Measurements from ENCODE around the gene OR6M1. TPM values are rescaled to one million over a fixed set of nuclear protein-coding genes. Genes with fewer than 3 reads are reported as not detected.

The OR6M1 gene
- total and polyA plus RNA-seq, 2 of the 13 experiments (the other 11 are each of a cell fraction or from before 2014, with no cell fraction given) = not detected

DNA sequence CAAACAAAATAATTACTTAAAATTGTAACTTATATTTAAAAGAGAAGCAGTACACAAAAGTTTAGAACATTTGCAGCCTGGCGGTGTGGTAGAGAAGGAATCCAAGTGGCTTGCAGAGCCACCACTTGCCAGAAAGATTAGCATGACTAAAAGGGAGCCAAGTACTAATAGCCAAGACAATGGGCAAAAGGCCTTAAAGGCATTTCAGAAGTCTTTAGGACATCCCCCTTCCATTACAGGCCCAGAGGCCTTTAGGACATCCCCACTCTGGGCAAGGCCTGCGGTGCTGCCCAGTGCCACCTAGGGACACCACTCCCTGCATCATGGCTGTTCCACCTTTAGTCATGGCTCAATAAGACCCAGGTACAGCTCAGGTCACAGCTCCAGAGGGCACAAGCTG is 46.9 kb upstream of the OR6M1 start:
- no TSS peak for BruUV-seq (replicated peaks)
- ChIA-PET POLR2A (no interaction called here), CTCF (ENCODE audit: low intra/inter-chr PET ratio, low total read pairs) (no interaction called here)
- 43% methylated on average over 2 of the region's 2 CpGs for WGBS (ENCODE audit: low lambda C conversion rate)
- no peak overlapping the region for H2AFZ ChIP-seq (ENCODE audit: low read length)
- ATAC-seq (no peak), FAIRE-seq (no peak), DNase-seq (ENCODE audit: low spot score) (no peak)
- H3K27ac ChIP-seq (ENCODE audit: extremely low read length, insufficient read depth, low read length) = no peak overlapping the region
- in situ Hi-C loops (cut with HindIII; ENCODE audit: extremely low pct_ligation_motif_present, low pct_unique_long_range_greater_than_20kb) = no loop called here
- no peaks in the 10 kb centered on the region for H3K4me1 ChIP-seq (ENCODE audit: insufficient read depth, low read length)
- no peaks in the 10 kb centered on the region for H4K20me1 ChIP-seq (ENCODE audit: insufficient read depth, low read length)
- no peak overlapping the region for H3K4me2 ChIP-seq (ENCODE audit: low read depth, low read length)
- H3K9ac ChIP-seq (ENCODE audit: insufficient read depth, low read depth, low read length) = no peak overlapping the region
- H3K79me2 ChIP-seq (ENCODE audit: insufficient read depth, low read length) = no peaks in the 10 kb centered on the region
- no peaks in the 10 kb centered on the region for H3K27me3 ChIP-seq (ENCODE audit: control insufficient read depth in 1 of 2, insufficient read depth in 2 of 2, low read length in 2 of 2)
- no peaks in the 10 kb centered on the region for H3K36me3 ChIP-seq (replicated peaks in 1 of 2; ENCODE audit: control insufficient read depth in 1 of 2, insufficient read depth in 2 of 2, low read length in 2 of 2)
- no peak overlapping the region for H3K4me3 ChIP-seq (replicated peaks in 1 of 3; ENCODE audit: insufficient read depth in 1 of 3, low read depth in 2 of 3, low read length in 3 of 3)
- H3K9me3 ChIP-seq (ENCODE audit: low read length) = peaks cover 35% of the 10 kb centered on the region
- intact Hi-C loops (cut with micrococcal nuclease; ENCODE audit: unreplicated experiment) = no loop called here
- TF ChIP-seq TBX3 (IDR thresholded peaks at IDR 0.05; ENCODE audit: borderline replicate concordance) (no peak), MTA3 (CRISPR knock-in tag; IDR thresholded peaks at IDR 0.05) (no peak), ZNF891 (CRISPR knock-in tag; IDR thresholded peaks at IDR 0.05) (no peak), ARHGAP35 (CRISPR knock-in tag; IDR thresholded peaks at IDR 0.05; ENCODE audit: borderline replicate concordance) (no peak), SIN3A (IDR thresholded peaks at IDR 0.05; ENCODE audit: borderline replicate concordance, low read depth, low read length) (no peak), ZNF674 (CRISPR knock-in tag; IDR thresholded peaks at IDR 0.05; ENCODE audit: low read depth) (no peak), NR1H2 (CRISPR knock-in tag; IDR thresholded peaks at IDR 0.05; ENCODE audit: borderline replicate concordance, low read depth) (no peak), SP140L (CRISPR knock-in tag; IDR thresholded peaks at IDR 0.05; ENCODE audit: borderline replicate concordance) (no peak), GATAD2A (CRISPR knock-in tag; IDR thresholded peaks at IDR 0.05) (no peak), AGO1 (IDR thresholded peaks at IDR 0.05; ENCODE audit: low read depth, low read length, poor library complexity, severe bottlenecking) (no peak), ZNF264 (CRISPR knock-in tag; IDR thresholded peaks at IDR 0.05) (no peak), ISX (CRISPR knock-in tag; conservative IDR thresholded peaks at IDR 0.05) (no peak), ZNF234 (CRISPR knock-in tag; conservative IDR thresholded peaks at IDR 0.05) (no peak), MYC (CRISPR knock-in tag; IDR thresholded peaks at IDR 0.05; ENCODE audit: borderline replicate concordance) (no peak)
- TF ChIP-seq, protein P1, sequence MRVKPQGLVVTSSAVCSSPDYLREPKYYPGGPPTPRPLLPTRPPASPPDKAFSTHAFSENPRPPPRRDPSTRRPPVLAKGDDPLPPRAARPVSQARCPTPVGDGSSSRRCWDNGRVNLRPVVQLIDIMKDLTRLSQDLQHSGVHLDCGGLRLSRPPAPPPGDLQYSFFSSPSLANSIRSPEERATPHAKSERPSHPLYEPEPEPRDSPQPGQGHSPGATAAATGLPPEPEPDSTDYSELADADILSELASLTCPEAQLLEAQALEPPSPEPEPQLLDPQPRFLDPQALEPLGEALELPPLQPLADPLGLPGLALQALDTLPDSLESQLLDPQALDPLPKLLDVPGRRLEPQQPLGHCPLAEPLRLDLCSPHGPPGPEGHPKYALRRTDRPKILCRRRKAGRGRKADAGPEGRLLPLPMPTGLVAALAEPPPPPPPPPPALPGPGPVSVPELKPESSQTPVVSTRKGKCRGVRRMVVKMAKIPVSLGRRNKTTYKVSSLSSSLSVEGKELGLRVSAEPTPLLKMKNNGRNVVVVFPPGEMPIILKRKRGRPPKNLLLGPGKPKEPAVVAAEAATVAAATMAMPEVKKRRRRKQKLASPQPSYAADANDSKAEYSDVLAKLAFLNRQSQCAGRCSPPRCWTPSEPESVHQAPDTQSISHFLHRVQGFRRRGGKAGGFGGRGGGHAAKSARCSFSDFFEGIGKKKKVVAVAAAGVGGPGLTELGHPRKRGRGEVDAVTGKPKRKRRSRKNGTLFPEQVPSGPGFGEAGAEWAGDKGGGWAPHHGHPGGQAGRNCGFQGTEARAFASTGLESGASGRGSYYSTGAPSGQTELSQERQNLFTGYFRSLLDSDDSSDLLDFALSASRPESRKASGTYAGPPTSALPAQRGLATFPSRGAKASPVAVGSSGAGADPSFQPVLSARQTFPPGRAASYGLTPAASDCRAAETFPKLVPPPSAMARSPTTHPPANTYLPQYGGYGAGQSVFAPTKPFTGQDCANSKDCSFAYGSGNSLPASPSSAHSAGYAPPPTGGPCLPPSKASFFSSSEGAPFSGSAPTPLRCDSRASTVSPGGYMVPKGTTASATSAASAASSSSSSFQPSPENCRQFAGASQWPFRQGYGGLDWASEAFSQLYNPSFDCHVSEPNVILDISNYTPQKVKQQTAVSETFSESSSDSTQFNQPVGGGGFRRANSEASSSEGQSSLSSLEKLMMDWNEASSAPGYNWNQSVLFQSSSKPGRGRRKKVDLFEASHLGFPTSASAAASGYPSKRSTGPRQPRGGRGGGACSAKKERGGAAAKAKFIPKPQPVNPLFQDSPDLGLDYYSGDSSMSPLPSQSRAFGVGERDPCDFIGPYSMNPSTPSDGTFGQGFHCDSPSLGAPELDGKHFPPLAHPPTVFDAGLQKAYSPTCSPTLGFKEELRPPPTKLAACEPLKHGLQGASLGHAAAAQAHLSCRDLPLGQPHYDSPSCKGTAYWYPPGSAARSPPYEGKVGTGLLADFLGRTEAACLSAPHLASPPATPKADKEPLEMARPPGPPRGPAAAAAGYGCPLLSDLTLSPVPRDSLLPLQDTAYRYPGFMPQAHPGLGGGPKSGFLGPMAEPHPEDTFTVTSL (CRISPR knock-in tag; IDR thresholded peaks at IDR 0.05; ENCODE audit: borderline replicate concordance) = no peak
- TF ChIP-seq, protein P2, sequence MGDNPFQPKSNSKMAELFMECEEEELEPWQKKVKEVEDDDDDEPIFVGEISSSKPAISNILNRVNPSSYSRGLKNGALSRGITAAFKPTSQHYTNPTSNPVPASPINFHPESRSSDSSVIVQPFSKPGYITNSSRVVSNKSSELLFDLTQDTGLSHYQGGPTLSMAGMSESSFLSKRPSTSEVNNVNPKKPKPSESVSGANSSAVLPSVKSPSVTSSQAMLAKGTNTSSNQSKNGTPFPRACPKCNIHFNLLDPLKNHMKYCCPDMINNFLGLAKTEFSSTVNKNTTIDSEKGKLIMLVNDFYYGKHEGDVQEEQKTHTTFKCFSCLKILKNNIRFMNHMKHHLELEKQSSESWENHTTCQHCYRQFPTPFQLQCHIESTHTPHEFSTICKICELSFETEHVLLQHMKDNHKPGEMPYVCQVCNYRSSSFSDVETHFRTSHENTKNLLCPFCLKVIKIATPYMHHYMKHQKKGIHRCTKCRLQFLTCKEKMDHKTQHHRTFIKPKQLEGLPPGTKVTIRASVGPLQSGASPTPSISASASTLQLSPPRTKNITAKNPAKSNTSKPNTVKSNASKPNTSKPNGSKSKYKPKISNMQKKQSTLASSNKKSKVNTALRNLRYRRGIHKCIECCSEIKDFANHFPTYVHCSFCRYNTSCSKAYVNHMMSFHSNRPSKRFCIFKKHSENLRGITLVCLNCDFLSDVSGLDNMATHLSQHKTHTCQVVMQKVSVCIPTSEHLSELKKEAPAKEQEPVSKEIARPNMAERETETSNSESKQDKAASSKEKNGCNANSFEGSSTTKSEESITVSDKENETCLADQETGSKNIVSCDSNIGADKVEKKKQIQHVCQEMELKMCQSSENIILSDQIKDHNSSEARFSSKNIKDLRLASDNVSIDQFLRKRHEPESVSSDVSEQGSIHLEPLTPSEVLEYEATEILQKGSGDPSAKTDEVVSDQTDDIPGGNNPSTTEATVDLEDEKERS (CRISPR knock-in tag; IDR thresholded peaks at IDR 0.05) = no peak
- TF ChIP-seq, protein P3, sequence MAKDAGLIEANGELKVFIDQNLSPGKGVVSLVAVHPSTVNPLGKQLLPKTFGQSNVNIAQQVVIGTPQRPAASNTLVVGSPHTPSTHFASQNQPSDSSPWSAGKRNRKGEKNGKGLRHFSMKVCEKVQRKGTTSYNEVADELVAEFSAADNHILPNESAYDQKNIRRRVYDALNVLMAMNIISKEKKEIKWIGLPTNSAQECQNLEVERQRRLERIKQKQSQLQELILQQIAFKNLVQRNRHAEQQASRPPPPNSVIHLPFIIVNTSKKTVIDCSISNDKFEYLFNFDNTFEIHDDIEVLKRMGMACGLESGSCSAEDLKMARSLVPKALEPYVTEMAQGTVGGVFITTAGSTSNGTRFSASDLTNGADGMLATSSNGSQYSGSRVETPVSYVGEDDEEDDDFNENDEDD (CRISPR knock-in tag; IDR thresholded peaks at IDR 0.05; ENCODE audit: borderline replicate concordance) = no peak

Measured in HepG2 (cell line).